Loucy (cell line): ENCODE results near the gene TSHZ2.

ENCODE experiments used
- H2AFZ ChIP-seq: fragments of 200-600 bp; sonication (generic); 2 replicates; pipeline ENCODE4 v1.6.0; 2016; ENCODE audit warnings: antibody characterized with exemption, mild to moderate bottlenecking, low read length, moderate library complexity
- H3F3A ChIP-seq: fragments of 200-600 bp; 2 replicates; pipeline ENCODE4 v1.6.0; 2016; ENCODE audit warnings: antibody characterized with exemption, low read depth, mild to moderate bottlenecking
- H3K27me3 ChIP-seq: fragments of 200-600 bp; sonication (generic); 2 replicates; pipeline ENCODE4 v1.6.1; 2014; ENCODE audit warnings: low read length, mild to moderate bottlenecking; ENCODE audit not compliant: insufficient read depth, poor library complexity, severe bottlenecking
- H3K36me3 ChIP-seq: fragments of 200-600 bp; sonication (generic); 2 replicates; pipeline ENCODE4 v1.6.1; 2016; ENCODE audit warnings: low read length; ENCODE audit not compliant: insufficient read depth
- H3K4me1 ChIP-seq: fragments of 200-600 bp; sonication (generic); 2 replicates; pipeline ENCODE4 v1.5.1; 2014; ENCODE audit warnings: low read length, mild to moderate bottlenecking; ENCODE audit not compliant: insufficient read depth, poor library complexity, severe bottlenecking
- H3K4me2 ChIP-seq: fragments of 200-600 bp; sonication (generic); 2 replicates; pipeline ENCODE4 v1.6.0; 2014; ENCODE audit warnings: antibody characterized with exemption, low read length, low read depth, mild to moderate bottlenecking; ENCODE audit not compliant: poor library complexity, severe bottlenecking
- H3K4me3 ChIP-seq: fragments of 200-600 bp; sonication (generic); 2 replicates; pipeline ENCODE4 v1.5.1; 2014; ENCODE audit warnings: low read length, mild to moderate bottlenecking, mixed read lengths; ENCODE audit not compliant: poor library complexity, severe bottlenecking
- H3K79me2 ChIP-seq: fragments of 200-600 bp; sonication (generic); 2 replicates; pipeline ENCODE4 v1.6.1; 2014; ENCODE audit warnings: low read length; ENCODE audit not compliant: insufficient read depth
- H3K9ac ChIP-seq: fragments of 200-600 bp; sonication (generic); 2 replicates; pipeline ENCODE4 v1.6.0; 2014; ENCODE audit warnings: mild to moderate bottlenecking, low read depth, low read length, moderate library complexity; ENCODE audit not compliant: poor library complexity, severe bottlenecking
- H3K9me2 ChIP-seq: fragments of 200-600 bp; sonication (generic); replicated peaks from 2 replicates; pipeline ENCODE4 v1.6.1; 2016; ENCODE audit warnings: low read depth, low read length, mixed read lengths
- H3K9me3 ChIP-seq: fragments of 200-600 bp; sonication (generic); 2 replicates; pipeline ENCODE4 v1.6.1; 2014; ENCODE audit warnings: mild to moderate bottlenecking, antibody characterized with exemption, low read length, low read depth; ENCODE audit not compliant: insufficient read depth
- H4K20me1 ChIP-seq: fragments of 200-600 bp; sonication (generic); 2 replicates; pipeline ENCODE4 v1.6.0; 2014; ENCODE audit warnings: antibody characterized with exemption, low read length, mild to moderate bottlenecking; ENCODE audit not compliant: insufficient read depth, poor library complexity, severe bottlenecking
- CTCF ChIP-seq: fragments of 200-600 bp; sonication (generic); conservative IDR thresholded peaks from 2 replicates; pipeline ENCODE4 v1.5.1; 2014; ENCODE audit warnings: mild to moderate bottlenecking, antibody characterized with exemption, low read length
- EZH2phosphoT487 ChIP-seq: fragments of 200-600 bp; IDR thresholded peaks from 2 replicates; pipeline ENCODE4 v1.6.1; 2018; ENCODE audit warnings: antibody characterized with exemption, mild to moderate bottlenecking, moderate library complexity, borderline replicate concordance

The TSHZ2 gene

DNA sequence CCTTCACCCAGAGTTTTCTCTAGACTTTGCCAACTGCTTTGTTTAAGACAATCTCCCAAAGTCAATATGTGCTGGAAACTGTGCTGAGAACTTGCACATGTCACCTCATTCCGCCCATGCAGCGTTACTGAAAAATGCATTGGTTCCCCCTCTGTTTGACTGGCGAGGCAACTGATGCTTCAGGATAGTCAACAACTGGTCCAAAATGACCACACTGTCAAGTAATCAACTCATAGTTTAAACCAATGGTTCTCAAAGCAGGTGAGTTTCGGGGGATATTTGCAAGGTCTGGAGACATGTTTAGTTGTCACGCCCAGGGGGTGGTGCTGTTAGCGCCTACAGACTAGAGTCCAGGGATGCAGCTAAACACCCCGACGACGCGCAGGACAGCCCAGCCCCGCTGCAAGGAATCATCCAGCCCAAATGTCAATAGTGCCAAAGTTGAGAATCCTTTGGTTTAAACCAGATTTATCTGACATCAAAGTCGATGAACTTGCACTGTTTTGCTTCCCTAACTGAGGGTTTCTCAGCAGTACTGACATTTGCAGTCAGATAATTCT is 451.5 kb downstream of the TSHZ2 start:
- Histone ChIP-seq H3K4me1 (no peaks in the 10 kb centered on the region), H3K4me3 (no peak overlapping the region), H4K20me1 (no peaks in the 10 kb centered on the region), H3K9me3 (no peaks in the 10 kb centered on the region), H2AFZ (no peak overlapping the region), H3K27me3 (no peaks in the 10 kb centered on the region), H3K9me2 (no peaks in the 10 kb centered on the region), H3K9ac (no peak overlapping the region), H3K36me3 (no peaks in the 10 kb centered on the region), H3K4me2 (no peak overlapping the region), H3K79me2 (no peaks in the 10 kb centered on the region), H3F3A (no peaks in the 10 kb centered on the region)
- TF ChIP-seq CTCF (no peak), EZH2phosphoT487 (no peak)

- no peaks in the 10 kb centered on the region for H3F3A ChIP-seq
- no peaks in the 10 kb centered on the region for H3K9me3 ChIP-seq
- no peaks in the 10 kb centered on the region for H4K20me1 ChIP-seq
- no peaks in the 10 kb centered on the region for H3K36me3 ChIP-seq
- H3K4me1 ChIP-seq: no peaks in the 10 kb centered on the region
- no peak overlapping the region for H3K9ac ChIP-seq
- H2AFZ ChIP-seq: no peak overlapping the region
- no peaks in the 10 kb centered on the region for H3K9me2 ChIP-seq
- H3K27me3 ChIP-seq: no peaks in the 10 kb centered on the region
- H3K4me2 ChIP-seq: no peak overlapping the region
- no peak for TF ChIP-seq EZH2phosphoT487
- TF ChIP-seq CTCF: no peak
- H3K79me2 ChIP-seq: no peaks in the 10 kb centered on the region
- no peak overlapping the region for H3K4me3 ChIP-seq
Measured at GRCh38 chr20:53425481-53425880, 453.3 kb downstream of the TSHZ2 start.

- Histone ChIP-seq H3K4me2 (no peak overlapping the region), H3F3A (no peaks in the 10 kb centered on the region), H3K9ac (no peak overlapping the region), H4K20me1 (no peaks in the 10 kb centered on the region), H3K9me3 (no peaks in the 10 kb centered on the region), H3K27me3 (no peaks in the 10 kb centered on the region), H2AFZ (peak overlapping the region; percentile 41; the same call in 1 of the 2 replicates), H3K4me1 (no peaks in the 10 kb centered on the region), H3K9me2 (no peaks in the 10 kb centered on the region), H3K36me3 (no peaks in the 10 kb centered on the region), H3K79me2 (no peaks in the 10 kb centered on the region), H3K4me3 (no peak overlapping the region)
- TF ChIP-seq CTCF (no peak), EZH2phosphoT487 (no peak)
Measured at GRCh38 chr20:53425941-53426340, 453.8 kb downstream of the TSHZ2 start.
